MCF 10A (cell line): ENCODE measurements around the gene DCAF6. TPM values are rescaled to one million over a fixed set of nuclear protein-coding genes. Genes with fewer than 3 reads are reported as not detected.

Source experiments
- BruUV-seq: library from RNA; stranded (reverse); fragments of 400-500 nt; replicated peaks from 2 replicates; lab custom pipeline; 2021; lab: Mats Ljungman, UMichigan
- CTCF ChIA-PET: fragments of 300-600 bp; sonication (Branson Sonifier 250); formaldehyde crosslinking; extraction: SDS; loops from one replicate; lab custom pipeline; 2021; ENCODE audit warnings: antibody characterized with exemption, inconsistent platforms; lab: Yijun Ruan, JAX
- POLR2A ChIA-PET: fragments of 300-600, 350-650 bp; sonication (Branson Sonifier 250); formaldehyde crosslinking; extraction: SDS; loops from one replicate; lab custom pipeline; 2020; ENCODE audit warnings: antibody characterized with exemption, inconsistent platforms; lab: Yijun Ruan, JAX
- DNase-seq: peaks from one replicate; pipeline ENCODE4 v3.0.0-alpha.2; 2018; ENCODE audit not compliant: unreplicated experiment
- H3K27ac Mint-ChIP-seq: one replicate; pipeline ENCODE4 v1.8.0; 2022; ENCODE audit warnings: mild to moderate bottlenecking, low read depth, mixed read lengths; ENCODE audit not compliant: unreplicated experiment
- H3K27me3 Mint-ChIP-seq: one replicate; pipeline ENCODE4 v1.8.0; 2022; ENCODE audit warnings: mixed read lengths; ENCODE audit not compliant: insufficient read depth, unreplicated experiment
- H3K36me3 Mint-ChIP-seq: one replicate; pipeline ENCODE4 v1.8.0; 2022; ENCODE audit warnings: mild to moderate bottlenecking, moderate library complexity, mixed read lengths; ENCODE audit not compliant: insufficient read depth, unreplicated experiment
- H3K4me1 Mint-ChIP-seq: one replicate; pipeline ENCODE4 v1.8.0; 2022; ENCODE audit warnings: mixed read lengths; ENCODE audit not compliant: insufficient read depth, unreplicated experiment
- H3K4me3 Mint-ChIP-seq: one replicate; pipeline ENCODE4 v1.8.0; 2022; ENCODE audit warnings: mild to moderate bottlenecking, moderate library complexity, mixed read lengths; ENCODE audit not compliant: unreplicated experiment
- H3K9me3 Mint-ChIP-seq: one replicate; pipeline ENCODE4 v1.8.0; 2022; ENCODE audit warnings: mixed read lengths; ENCODE audit not compliant: unreplicated experiment
- CTCF ChIP-seq: fragments of 200-600 bp; IDR thresholded peaks from one replicate; pipeline ENCODE4 v1.8.0; 2022; ENCODE audit warnings: antibody characterized with exemption, mild to moderate bottlenecking; ENCODE audit not compliant: unreplicated experiment
- intact Hi-C: fragments of 100-400 bp; cut with micrococcal nuclease; formaldehyde crosslinking; loops from 2 replicates; pipeline ENCODE4 v1.14.1; 2022
- total RNA-seq: library from RNA; stranded (reverse); gene quantifications from 2 replicates; pipeline ENCODE4 v1.2.3, GENCODE V29; 2022

Gene DCAF6
- total RNA-seq, 1 experiment from 2014 or later, result 57.2 TPM

- H3K36me3 Mint-ChIP-seq, result peaks cover 16% of the 10 kb centered on the region
- ChIA-PET POLR2A (interaction anchor here (0.6 to 10.7 kb wide), 67 partner anchors 7 to 1432 kb away, joined by 3 to 175 read pairs (median 4); partner anchors contain the start of genes ADCY10, BLZF1, CREG1 and GPR161), CTCF (interaction anchor here (0.6 to 2.0 kb wide), 12 partner anchors 13 to 387 kb away, joined by 3 to 7 read pairs (median 4); partner anchors contain the start of gene ADCY10)
- H3K27ac Mint-ChIP-seq, result peak overlapping the region; percentile 85
- no peaks in the 10 kb centered on the region for H3K9me3 Mint-ChIP-seq
- TSS peak; percentile 49 for BruUV-seq
- H3K4me1 Mint-ChIP-seq, result peaks cover 18% of the 10 kb centered on the region
- TF ChIP-seq CTCF, result no peak
- no peaks in the 10 kb centered on the region for H3K27me3 Mint-ChIP-seq
- peak overlapping the region; percentile 81 for H3K4me3 Mint-ChIP-seq
- DNase-seq, result peak; percentile 59
- intact Hi-C loops, result loop anchor here (1.0 to 2.0 kb wide), 6 partner anchors 13 to 220 kb away; partner anchors contain the start of gene MPZL1
These were observed 1.0 kb upstream of the DCAF6 start for GRCh38 chr1:167935216-167936067.

- H3K9me3 Mint-ChIP-seq, result no peaks in the 10 kb centered on the region
- ChIA-PET CTCF (interaction anchor here (0.6 to 1.4 kb wide), 7 partner anchors 19 to 1954 kb away, joined by 3 to 4 read pairs (median 3); no protein-coding TSS in a partner anchor), POLR2A (interaction anchor here (0.6 to 10.7 kb wide), 46 partner anchors 8 to 1431 kb away, joined by 3 to 175 read pairs (median 4); partner anchors contain the start of genes ADCY10, BLZF1, CREG1 and GPR161)
- H3K4me3 Mint-ChIP-seq, result peak within 1 kb of the TSS; percentile 81
- H3K27me3 Mint-ChIP-seq, result no peaks in the 10 kb centered on the region
- BruUV-seq, result no TSS peak
- H3K36me3 Mint-ChIP-seq, result peaks cover 16% of the 10 kb centered on the region
- DNase-seq, result peak; percentile 96
- H3K27ac Mint-ChIP-seq, result peak within 1 kb of the TSS; percentile 85
- intact Hi-C loops, result loop anchor here (1.0 to 2.0 kb wide), 6 partner anchors 15 to 222 kb away; partner anchors contain the start of gene MPZL1
- no peak for TF ChIP-seq CTCF
- H3K4me1 Mint-ChIP-seq, result peaks cover 18% of the 10 kb centered on the region
These were observed 636 bp downstream of the DCAF6 start, which contains the start of gene MPC2 for GRCh38 chr1:167936930-167937708. Gene MPC2, minus strand, starts transcription at chr1:167937072. Its CDS starts 1,231 bp downstream, at chr1:167935841.

- H3K4me1 Mint-ChIP-seq, result peaks cover 18% of the 10 kb centered on the region
- H3K4me3 Mint-ChIP-seq, result peak overlapping the region; percentile 81
- BruUV-seq, result no TSS peak
- H3K27me3 Mint-ChIP-seq, result no peaks in the 10 kb centered on the region
- H3K9me3 Mint-ChIP-seq, result no peaks in the 10 kb centered on the region
- ChIA-PET POLR2A (interaction anchor here (0.6 to 10.7 kb wide), 32 partner anchors 8 to 1430 kb away, joined by 3 to 175 read pairs (median 4); partner anchors contain the start of genes ADCY10, BLZF1, CREG1 and MPZL1), CTCF (interaction anchor here (0.7 to 1.4 kb wide), 4 partner anchors 174 to 330 kb away, joined by 3 to 4 read pairs (median 4); no protein-coding TSS in a partner anchor)
- no peak for TF ChIP-seq CTCF
- H3K36me3 Mint-ChIP-seq, result peaks cover 16% of the 10 kb centered on the region
- intact Hi-C loops, result loop anchor here (2.0 kb wide), 3 partner anchors 141 to 337 kb away; no protein-coding TSS in a partner anchor
- no peak for DNase-seq
- H3K27ac Mint-ChIP-seq, result peak overlapping the region; percentile 85
These were observed 1.2 kb downstream of the DCAF6 start for GRCh38 chr1:167937709-167938010.
